Endothelial cell (in vitro differentiated cells): ENCODE data around the gene AMPD2. TPM values are rescaled to one million over a fixed set of nuclear protein-coding genes. Genes with fewer than 3 reads are reported as not detected.
"Not testable (repeated sequence)": the region's sequence is repeated elsewhere in the genome, so short reads cannot be mapped to it uniquely, and the experiment has no call there.

Experiments used
- DNase-seq: peaks from one replicate; pipeline ENCODE4 v3.0.0; 2021; ENCODE audit warnings: low spot score
- H3K27ac Mint-ChIP-seq: one replicate; pipeline ENCODE4 v1.8.0; 2021; ENCODE audit warnings: mixed read lengths, inconsistent platforms; ENCODE audit not compliant: unreplicated experiment
- H3K27me3 Mint-ChIP-seq: one replicate; pipeline ENCODE4 v1.8.0; 2021; ENCODE audit warnings: mild to moderate bottlenecking, moderate library complexity, mixed read lengths, inconsistent platforms; ENCODE audit not compliant: unreplicated experiment
- H3K36me3 Mint-ChIP-seq: one replicate; pipeline ENCODE4 v1.8.0; 2021; ENCODE audit warnings: mild to moderate bottlenecking, low read depth, mixed read lengths, inconsistent platforms; ENCODE audit not compliant: unreplicated experiment
- H3K4me1 Mint-ChIP-seq: one replicate; pipeline ENCODE4 v1.8.0; 2021; ENCODE audit warnings: mild to moderate bottlenecking, mixed read lengths, inconsistent platforms; ENCODE audit not compliant: unreplicated experiment
- H3K4me3 Mint-ChIP-seq: one replicate; pipeline ENCODE4 v1.8.0; 2021; ENCODE audit warnings: mild to moderate bottlenecking, mixed read lengths, inconsistent platforms; ENCODE audit not compliant: unreplicated experiment
- H3K9me3 Mint-ChIP-seq: one replicate; pipeline ENCODE4 v1.8.0; 2021; ENCODE audit warnings: mixed read lengths, inconsistent platforms; ENCODE audit not compliant: unreplicated experiment
- CTCF ChIP-seq: fragments of 200-600 bp; sonication (generic); IDR thresholded peaks from one replicate; pipeline ENCODE4 v1.5.0; 2021; ENCODE audit warnings: antibody characterized with exemption; ENCODE audit not compliant: unreplicated experiment
- total RNA-seq: library from RNA; stranded (reverse); fragmentation: NEBNext Ultra II Directional; extraction: Animal tissue kit (Norgen Biotek cat#: 25700); gene quantifications from one replicate; pipeline ENCODE4 v1.2.1, GENCODE V29; 2021; ENCODE audit not compliant: unreplicated experiment

AMPD2 gene
- total RNA-seq, 1 donor from 2014 or later = 92.7 TPM

GRCh38 chr1:109671067-109671466 lies 51.4 kb downstream of the AMPD2 start:
- DNase-seq = no peak
- Mint-ChIP-seq H3K4me3 (no peak overlapping the region), H3K36me3 (peaks cover 7% of the 10 kb centered on the region), H3K4me1 (peaks cover 6% of the 10 kb centered on the region), H3K27ac (no peak overlapping the region), H3K27me3 (no peaks in the 10 kb centered on the region), H3K9me3 (no peaks in the 10 kb centered on the region)
- no peak for TF ChIP-seq CTCF

- H3K4me3 Mint-ChIP-seq, H3K27me3 Mint-ChIP-seq, H3K9me3 Mint-ChIP-seq, DNase-seq, H3K36me3 Mint-ChIP-seq, H3K27ac Mint-ChIP-seq, H3K4me1 Mint-ChIP-seq: not testable (repeated sequence)
Observed at GRCh38 chr1:109673861-109674260, 54.2 kb downstream of the AMPD2 start.

DNA sequence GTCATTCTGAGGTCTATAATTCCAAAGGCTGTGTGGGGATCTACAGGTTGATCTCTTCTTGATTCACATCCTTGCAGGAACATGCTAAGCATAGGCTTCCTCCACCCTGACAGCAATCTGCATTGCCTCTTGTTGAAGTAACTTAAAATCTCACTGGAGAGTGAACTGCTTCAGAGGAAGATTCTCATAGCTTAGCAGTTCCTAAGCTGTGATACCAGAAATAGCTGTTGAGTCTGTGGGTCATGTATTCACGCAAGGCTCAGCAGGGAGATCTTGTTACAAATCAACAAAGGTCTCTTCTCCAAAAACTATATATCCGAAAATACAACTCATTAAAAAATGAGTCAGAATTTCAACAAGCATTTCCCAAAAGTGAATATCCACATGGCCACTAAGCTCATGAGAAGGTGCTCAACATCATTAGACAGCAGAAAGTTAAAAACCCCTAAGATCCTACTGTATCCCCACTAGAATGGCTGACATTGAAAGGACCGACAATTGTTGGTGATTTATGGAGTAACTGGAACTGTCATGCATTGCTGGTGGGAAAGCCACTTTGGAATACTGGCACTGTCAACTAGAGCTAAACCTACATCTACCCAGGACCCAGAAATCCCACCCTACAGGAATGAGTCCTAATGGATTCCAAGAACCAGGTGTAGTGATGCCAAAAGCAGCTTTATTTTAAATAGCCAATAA lies 57.2 kb downstream of the AMPD2 start:
- H3K4me1 Mint-ChIP-seq, H3K9me3 Mint-ChIP-seq, H3K27me3 Mint-ChIP-seq, H3K4me3 Mint-ChIP-seq, DNase-seq, H3K27ac Mint-ChIP-seq, H3K36me3 Mint-ChIP-seq: not testable (repeated sequence)

- Mint-ChIP-seq H3K4me1 (no peaks in the 10 kb centered on the region), H3K27me3 (no peaks in the 10 kb centered on the region), H3K27ac (no peak overlapping the region), H3K36me3 (no peaks in the 10 kb centered on the region), H3K9me3 (no peaks in the 10 kb centered on the region), H3K4me3 (no peak overlapping the region)
- DNase-seq = no peak
- TF ChIP-seq CTCF = no peak
Observed at GRCh38 chr1:109677459-109677858, 57.8 kb downstream of the AMPD2 start.

DNA sequence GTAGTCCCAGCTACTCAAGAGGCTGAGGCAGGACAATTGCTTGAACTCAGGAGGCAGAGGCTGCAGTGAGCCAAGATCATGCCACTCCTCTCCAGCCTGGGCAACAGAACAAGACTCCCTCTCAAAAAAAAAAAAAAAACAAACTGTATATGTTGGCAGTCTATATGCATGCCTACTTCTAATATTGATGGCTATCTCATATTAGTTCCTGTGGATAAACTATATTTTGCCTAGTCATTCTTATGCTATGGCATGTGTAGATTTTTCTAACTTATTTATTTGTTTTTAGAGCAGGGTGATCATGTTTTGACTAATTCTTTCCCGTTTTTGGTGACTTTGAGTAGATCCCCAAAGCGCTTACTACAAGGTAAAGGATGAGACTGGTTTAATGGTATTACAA lies 59.0 kb downstream of the AMPD2 start:
- not testable (repeated sequence) for H3K4me1 Mint-ChIP-seq, DNase-seq, H3K27me3 Mint-ChIP-seq, H3K36me3 Mint-ChIP-seq, H3K4me3 Mint-ChIP-seq, H3K9me3 Mint-ChIP-seq, H3K27ac Mint-ChIP-seq

Other genes starting within 250 kb of the AMPD2 start
- gene SORT1, start 221.9 kb upstream of the AMPD2 start, total RNA-seq = 49.0 TPM
- gene PSMA5, start 193.4 kb upstream of the AMPD2 start, total RNA-seq = 84.9 TPM
- gene SYPL2, start 153.3 kb upstream of the AMPD2 start, total RNA-seq = not detected
- 3.2 TPM for gene ATXN7L2, start 135.9 kb upstream of the AMPD2 start, total RNA-seq
- 7.8 TPM for gene CYB561D1, start 125.7 kb upstream of the AMPD2 start, total RNA-seq
- gene AMIGO1, start 110.1 kb upstream of the AMPD2 start, total RNA-seq = 1.2 TPM
- not detected for gene GPR61, start 80.0 kb upstream of the AMPD2 start, total RNA-seq
- gene GNAI3, start 71.2 kb upstream of the AMPD2 start, total RNA-seq = 17.7 TPM
- gene GNAT2, start 221 bp upstream of the AMPD2 start, total RNA-seq = 0.26 TPM
- 7.8 TPM for gene GSTM4, start 36.3 kb downstream of the AMPD2 start, total RNA-seq
- gene GSTM2, start 48.2 kb downstream of the AMPD2 start, total RNA-seq = 20.4 TPM
- not detected for gene GSTM1, start 68.0 kb downstream of the AMPD2 start, total RNA-seq
- gene GSTM5, start 92.4 kb downstream of the AMPD2 start, total RNA-seq = 27.9 TPM
- 6.9 TPM for gene GSTM3, start 121.2 kb downstream of the AMPD2 start, total RNA-seq
- gene EPS8L3, start 144.1 kb downstream of the AMPD2 start, total RNA-seq = not detected